GM10266 (cell line): ENCODE results near the gene KRTAP1-4.

ENCODE experiments used
- DNase-seq: peaks from one replicate; pipeline ENCODE4 v3.0.0; 2012; ENCODE audit errors: extremely low spot score
- TF ChIP-seq, protein P1 (sequence below): IDR thresholded peaks from 2 replicates; pipeline ENCODE4 v1.5.1; 2012; ENCODE audit warnings: mild to moderate bottlenecking, low read depth; ENCODE audit not compliant: control insufficient read depth, insufficient read depth; ENCODE audit errors: missing control alignments

Gene KRTAP1-4, protein sequence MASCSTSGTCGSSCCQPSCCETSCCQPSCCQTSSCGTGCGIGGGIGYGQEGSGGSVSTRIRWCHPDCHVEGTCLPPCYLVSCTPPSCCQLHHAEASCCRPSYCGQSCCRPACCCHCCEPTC

DNA sequence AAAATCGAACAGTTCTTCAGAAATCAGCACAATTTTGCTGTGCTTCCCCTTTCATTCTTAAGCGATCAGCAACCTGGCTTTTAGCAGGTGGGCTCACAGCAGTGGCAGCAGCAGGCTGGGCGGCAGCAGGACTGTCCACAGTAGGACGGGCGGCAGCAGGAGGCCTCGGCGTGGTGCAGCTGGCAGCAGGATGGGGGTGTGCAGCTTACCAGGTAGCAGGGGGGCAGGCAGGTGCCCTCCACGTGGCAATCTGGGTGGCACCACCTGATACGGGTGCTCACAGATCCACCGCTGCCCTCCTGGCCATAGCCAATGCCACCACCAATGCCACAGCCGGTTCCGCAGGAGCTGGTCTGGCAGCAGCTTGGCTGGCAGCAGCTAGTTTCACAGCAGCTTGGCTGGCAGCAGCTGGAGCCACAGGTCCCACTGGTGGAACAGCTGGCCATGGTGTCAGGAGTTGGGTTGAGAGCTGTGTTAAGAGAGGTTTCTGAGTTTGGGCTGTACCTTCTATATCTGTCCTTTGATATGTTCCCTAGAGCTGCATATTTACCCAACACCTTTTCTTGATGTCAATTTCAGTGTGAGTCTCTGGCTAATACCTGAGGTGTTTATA lies at the start of gene KRTAP1-4:
Gene KRTAP1-4, minus strand, starts transcription at position 563 of the 613 bp plus-strand sequence. Its CDS starts 117 bp downstream, at position 446.
- DNase-seq = no peak
- TF ChIP-seq, protein P1, sequence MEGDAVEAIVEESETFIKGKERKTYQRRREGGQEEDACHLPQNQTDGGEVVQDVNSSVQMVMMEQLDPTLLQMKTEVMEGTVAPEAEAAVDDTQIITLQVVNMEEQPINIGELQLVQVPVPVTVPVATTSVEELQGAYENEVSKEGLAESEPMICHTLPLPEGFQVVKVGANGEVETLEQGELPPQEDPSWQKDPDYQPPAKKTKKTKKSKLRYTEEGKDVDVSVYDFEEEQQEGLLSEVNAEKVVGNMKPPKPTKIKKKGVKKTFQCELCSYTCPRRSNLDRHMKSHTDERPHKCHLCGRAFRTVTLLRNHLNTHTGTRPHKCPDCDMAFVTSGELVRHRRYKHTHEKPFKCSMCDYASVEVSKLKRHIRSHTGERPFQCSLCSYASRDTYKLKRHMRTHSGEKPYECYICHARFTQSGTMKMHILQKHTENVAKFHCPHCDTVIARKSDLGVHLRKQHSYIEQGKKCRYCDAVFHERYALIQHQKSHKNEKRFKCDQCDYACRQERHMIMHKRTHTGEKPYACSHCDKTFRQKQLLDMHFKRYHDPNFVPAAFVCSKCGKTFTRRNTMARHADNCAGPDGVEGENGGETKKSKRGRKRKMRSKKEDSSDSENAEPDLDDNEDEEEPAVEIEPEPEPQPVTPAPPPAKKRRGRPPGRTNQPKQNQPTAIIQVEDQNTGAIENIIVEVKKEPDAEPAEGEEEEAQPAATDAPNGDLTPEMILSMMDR = no peak

DNA sequence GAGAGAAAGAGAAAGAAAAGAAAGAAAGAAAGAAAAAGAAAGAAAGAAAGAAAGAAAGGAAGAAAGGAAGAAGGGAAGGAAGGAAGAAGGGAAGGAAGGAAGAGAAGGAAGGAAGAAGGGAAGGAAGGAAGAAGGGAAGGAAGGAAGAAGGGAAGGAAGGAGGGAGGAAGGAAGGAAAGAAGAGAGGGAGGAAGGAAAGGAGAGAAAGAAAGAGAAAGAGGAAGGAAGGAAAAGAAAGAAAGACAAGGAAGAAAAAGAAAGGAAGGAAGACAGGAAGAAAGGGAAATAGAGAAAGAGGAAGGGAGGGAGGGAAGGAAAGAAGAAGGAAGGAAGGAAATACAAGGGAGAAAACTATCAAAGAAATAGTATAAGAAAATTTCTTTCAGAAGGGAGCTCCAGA lies 46.8 kb upstream of the KRTAP1-4 start:
- no peak for DNase-seq
- TF ChIP-seq, protein P1 = no peak

DNA sequence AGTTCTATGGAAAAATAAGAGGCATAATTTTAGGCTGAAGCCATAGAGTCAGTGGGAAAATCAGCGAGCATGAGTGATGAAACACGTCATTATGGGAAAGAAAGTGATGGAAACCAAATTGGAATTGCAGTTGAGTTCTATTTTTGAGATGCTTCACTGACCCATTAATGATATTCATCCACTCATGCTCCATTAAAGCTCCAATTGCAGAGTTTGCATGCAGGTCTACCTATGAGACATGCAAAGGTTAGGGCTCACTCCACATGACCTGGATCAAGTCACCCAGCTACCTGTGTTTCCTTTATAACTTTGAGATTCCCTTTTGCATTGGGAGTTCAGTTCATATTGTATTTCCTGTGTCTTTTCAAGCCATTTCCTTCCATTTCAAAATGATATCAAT lies 43.7 kb upstream of the KRTAP1-4 start:
- DNase-seq = no peak
- TF ChIP-seq, protein P1 = no peak

DNA sequence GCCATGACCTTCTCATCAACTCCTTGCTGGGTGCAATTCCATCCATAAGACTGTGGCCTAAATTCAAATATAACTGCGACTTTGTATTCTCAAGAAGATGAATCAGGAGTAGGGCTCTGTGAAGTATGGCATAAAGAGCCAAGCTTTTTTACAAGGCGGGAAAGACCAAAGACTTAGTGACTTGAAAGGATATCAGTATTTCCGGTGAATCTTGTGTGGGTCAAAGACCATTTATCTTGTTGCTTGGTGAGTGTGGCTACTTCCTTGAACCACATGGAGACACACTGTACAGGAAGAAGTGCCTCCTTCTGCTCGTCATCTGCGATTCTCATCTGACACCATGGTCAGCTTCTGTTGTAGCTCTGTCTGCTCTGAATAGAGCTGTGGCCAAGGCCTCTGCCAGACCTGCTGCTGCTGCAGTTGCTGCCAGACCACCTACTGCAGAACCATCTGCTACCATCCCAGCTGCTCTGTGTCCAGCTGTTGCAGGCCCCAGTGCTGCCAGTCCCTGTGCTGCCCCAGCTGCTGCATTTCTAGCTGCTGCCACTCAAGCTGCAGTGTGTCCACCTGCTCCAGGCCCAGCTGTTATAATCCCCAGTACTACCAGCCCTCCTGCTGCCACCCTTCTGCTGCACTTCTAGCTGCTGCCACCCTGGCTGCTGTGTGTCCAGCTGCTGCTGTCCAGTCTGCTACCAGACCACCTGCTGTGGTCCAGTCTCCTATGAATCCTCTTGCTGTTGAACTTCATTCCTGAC lies 41.8 kb upstream of the KRTAP1-4 start:
- no peak for DNase-seq

DNA sequence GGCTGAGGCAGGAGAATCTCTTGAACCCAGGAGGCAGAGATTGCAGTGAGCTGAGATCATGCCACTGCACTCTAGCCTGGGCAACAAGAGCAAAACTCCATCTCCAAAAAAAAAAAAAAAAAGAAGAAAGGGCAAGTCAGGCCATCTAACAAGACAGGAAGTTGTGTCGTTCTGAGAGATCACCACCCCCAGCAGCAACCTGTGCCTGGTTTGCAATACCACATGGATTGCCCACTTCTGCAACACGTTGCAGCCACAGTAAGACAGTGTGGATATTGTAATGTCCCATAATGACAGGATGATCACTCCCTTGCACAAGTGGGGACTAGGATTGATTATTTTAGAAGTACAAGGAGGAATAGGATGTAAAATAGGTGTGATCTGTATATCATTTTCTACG lies 39.0 kb upstream of the KRTAP1-4 start:
- no peak for DNase-seq
- TF ChIP-seq, protein P1 = no peak

More for the DNA sequence above, 41.8 kb upstream of the KRTAP1-4 start:
- TF ChIP-seq, protein P1 = no peak

DNA sequence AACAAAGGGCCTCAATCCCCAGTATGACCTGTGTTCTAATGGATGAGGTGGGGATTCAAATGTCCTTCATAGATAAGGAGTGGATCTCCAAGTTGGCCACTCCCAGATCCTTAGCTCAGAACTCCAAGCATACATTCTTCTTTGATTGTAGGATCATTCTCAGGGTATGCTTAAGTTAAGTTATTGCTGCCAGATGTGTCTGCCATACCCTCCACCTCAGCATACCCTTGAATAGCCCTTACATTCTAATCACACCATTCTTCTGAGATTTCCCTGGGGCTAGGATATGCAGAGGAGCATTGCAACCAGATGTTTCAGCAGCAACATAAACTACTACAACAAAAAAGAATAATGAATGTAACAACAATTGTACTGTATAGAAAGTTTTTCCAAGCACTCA lies 37.3 kb upstream of the KRTAP1-4 start:
- DNase-seq = no peak
- TF ChIP-seq, protein P1 = no peak
